Inflammatory macrophage treated with lipopolysaccharide for 4 hours (primary cell): ENCODE results near the gene CIROP.

Source experiments
- DNase-seq: peaks from one replicate; pipeline ENCODE4 v3.0.0-alpha.2; 2020

The CIROP gene

GRCh38 chr14:23104591-23105347 is at the start of gene CIROP:
TSS of gene CIROP (minus strand) at chr14:23104989. CDS start at chr14:23104920, 69 bp downstream.
- no peak for DNase-seq

DNA sequence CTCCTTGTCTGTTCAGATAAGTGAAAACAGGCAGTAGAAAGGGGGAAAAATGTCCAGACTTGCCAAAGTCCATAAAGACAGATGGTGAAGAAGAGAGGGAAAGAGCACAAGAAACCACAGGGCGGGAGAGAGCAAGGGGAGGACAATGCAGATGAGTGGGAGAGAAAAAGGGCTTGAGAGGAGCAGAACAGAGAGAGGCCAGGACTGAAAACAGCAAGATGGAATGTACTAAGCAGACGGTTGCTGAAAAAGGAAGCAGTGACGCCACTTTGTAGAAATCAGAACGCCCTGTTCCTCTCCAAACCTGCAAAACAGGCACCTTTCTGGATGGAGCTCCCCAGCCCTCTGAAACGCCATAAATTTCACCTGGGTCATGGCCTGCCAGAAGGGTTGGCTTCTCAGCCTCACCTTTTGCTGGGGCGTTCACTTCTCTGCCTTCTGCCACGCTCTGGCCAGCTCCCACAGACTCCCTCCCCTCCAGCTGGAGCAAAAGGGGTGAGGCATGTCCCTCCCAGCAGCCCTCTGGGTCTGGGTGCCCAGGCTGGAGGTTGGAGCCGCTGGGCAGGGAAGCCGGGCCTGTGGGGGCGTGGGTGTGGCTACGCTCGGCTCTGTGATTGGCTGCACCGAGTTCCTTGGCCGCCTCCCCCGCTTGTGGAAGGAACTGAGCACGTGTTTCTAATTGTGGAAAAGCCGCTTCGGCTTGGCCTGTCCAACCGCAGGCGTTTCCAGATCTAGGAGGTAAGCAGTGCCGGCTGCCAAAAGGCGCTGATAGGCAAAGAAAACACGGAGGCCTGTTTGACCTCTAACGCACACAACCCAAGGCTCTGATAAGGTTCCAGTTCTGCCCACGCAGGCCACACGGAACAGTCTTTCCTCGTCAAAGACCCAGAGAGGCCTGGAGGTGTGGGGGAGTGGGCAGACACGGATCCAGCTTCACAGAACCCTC is 49.3 kb upstream of the CIROP start:
- DNase-seq = peak; percentile 51

DNA sequence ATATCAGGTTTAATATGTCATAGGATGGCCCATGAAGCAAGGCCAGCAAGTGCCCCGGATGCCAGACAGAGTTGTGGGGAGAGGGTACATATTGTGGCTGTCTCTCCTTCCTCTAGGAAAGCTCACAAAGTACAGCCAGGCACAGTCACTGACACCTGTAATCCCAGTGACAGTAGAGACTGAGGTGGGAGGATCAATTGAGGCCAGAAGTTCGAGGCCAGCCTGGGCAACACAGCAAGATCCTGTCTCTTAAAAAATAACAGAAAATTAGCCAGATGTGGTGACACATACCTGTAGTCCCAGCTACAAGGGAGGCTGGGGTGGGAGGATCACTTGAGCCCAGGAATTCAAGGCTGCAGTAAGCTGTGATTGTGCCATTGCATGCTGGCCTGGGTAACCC is 46.6 kb upstream of the CIROP start:
- DNase-seq = no peak

DNA sequence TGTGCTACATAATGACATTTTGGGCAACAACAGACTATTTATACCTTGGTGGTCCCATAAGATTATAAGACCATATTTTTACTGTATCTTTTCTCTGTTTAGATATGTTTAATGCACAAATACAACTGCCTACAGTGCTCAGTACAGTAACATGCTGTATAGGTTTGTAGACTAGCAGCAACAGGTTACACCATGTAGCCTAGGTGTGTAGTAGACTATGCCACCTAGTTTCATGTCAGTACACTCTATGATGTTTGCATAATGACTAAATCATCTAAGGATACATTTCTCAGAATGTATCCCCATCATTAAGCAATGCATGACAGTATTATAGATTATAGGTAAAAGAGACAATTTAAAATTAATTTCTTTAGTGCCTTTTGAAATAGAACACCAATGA is 45.0 kb upstream of the CIROP start:
- DNase-seq = no peak

DNA sequence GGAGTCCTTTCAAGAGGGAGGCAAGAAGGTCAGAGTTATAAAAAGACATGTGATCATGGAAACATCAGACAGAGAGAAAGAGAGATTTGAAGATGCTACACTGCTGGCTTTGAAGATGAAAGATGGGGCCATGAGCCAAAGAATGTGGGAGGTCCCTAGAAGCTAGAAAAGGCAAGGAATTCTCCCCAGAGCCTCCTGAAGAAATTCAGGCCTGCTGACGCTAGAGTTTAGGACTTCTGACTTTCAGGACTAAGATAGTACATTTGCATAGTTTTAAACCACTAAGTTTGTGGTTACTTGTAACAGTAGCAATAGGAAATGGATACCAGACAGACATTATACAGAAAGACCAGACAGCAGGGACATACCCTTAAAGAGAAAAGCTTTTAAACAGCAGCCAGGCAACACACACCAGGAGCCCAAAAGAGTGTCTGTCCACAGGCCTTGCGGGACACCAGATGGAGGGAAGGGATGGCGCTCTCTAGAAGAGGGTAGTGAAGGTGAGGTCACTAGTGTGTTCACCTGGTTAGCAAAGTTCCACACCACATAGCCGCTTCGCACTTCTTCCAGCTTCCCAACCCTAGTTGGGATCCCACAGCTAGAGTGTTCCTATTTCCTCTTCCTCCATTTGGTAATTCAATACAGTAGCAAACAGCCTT is 43.9 kb upstream of the CIROP start:
- DNase-seq = no peak

GRCh38 chr14:23147676-23148075 is 42.9 kb upstream of the CIROP start:
- DNase-seq = no peak

DNA sequence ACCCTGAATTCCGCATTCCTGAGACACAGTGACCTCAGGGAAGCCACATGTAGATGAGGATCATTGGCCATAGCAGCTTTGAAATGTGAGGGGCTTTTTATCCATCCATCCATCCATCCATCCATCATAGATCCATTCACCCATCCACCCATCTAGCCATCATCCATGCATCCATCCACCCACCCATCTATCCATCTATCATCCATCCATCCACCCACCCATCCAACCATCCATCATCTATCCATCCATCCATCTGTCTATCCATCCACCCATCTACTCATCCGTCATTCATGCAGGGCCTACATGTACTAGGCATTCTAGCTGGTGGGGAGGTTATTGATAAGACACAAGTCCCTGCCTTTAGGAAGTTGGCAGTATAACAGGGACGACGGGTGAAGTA is 42.2 kb upstream of the CIROP start:
- DNase-seq = no peak

GRCh38 chr14:23146351-23146910 is 41.6 kb upstream of the CIROP start:
- DNase-seq = no peak

- no peak for DNase-seq
Observed at GRCh38 chr14:23145794-23146350, 41.1 kb upstream of the CIROP start.

- no peak for DNase-seq
Observed at GRCh38 chr14:23143911-23144310, 39.1 kb upstream of the CIROP start.

- DNase-seq = no peak
Observed at GRCh38 chr14:23142826-23143225, 38.0 kb upstream of the CIROP start.

- DNase-seq = no peak
Observed at GRCh38 chr14:23141706-23142444, 37.1 kb upstream of the CIROP start.

- DNase-seq = no peak
Observed at GRCh38 chr14:23140371-23140770, 35.6 kb upstream of the CIROP start.

DNA sequence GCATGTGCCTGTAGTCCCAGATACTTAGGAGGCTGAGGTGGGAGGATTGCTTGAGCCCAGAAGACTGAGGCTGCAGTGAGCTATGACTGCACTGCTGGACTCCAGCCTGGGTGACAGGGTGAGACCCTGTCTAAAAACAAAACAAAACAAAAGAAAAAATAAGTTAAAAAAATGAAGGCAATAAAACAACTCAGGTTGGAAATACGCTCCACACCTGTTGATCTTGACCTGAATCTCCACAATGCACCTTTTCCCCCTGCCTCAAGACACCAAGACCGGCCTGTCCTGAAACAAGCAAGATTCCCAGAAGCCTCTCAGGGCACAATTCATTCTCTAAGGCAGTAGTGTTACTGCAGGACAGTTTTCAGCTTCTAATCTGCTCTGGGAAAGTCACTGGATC is 35.1 kb upstream of the CIROP start:
- no peak for DNase-seq

- DNase-seq = no peak
Observed at GRCh38 chr14:23137813-23138535, 33.2 kb upstream of the CIROP start.

DNA sequence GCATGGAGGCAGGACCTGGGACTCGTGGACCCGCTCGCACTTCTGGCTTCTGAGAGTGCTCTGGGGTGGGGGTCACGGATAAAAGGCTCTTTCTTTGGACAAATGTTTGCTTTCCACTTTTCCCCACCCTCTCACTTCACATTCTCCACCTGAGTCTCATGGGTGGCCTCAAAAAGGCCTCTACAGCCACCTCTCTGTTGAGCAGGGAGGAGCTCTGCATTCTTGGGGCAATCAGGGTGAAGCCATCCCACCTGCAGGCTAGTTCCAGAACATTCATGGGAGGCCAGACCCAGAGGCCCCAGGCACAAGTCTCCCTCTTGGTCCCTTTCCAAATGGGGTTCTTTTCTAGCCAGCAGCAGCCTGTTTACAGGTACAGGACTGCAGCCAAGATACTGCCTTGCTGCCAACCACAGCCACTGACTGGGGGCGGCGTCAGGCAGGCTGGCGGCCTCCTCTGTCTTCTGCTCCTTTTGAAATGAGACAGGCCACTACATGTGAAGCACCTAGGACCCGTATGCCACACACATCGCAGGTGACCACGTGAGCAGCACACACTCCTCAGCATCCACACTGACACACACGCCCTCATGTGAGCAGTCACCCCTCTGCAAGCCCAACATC is 32.5 kb upstream of the CIROP start:
- no peak for DNase-seq

DNA sequence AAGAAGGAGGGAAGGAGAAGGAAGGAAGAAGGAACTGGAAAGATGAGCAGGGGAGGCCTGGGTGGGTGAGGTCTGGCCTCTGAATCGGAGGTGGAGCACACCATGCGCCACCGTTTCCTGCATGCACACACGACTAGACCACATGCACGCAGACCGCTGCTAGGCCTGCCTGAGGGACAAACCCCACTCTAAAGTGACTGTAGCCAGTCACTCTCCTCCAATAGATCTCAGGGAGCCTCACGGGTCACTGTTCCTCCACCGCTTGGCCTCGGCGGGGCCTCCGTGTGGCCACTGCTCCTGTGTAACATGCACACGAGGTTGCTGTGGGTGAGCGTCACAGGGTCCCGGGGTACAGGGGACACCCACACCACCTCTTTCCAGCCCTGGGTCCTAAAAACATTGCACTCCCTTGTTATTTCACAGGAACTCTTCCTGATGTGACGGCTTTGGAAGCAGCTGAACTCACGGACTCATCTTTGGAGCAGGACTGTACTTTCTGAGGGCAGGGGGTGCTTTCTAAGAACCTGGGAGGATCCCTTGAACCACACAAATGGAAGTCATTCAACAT is 31.9 kb upstream of the CIROP start:
- no peak for DNase-seq

GRCh38 chr14:23132970-23133369 is 28.2 kb upstream of the CIROP start:
- DNase-seq = no peak

DNA sequence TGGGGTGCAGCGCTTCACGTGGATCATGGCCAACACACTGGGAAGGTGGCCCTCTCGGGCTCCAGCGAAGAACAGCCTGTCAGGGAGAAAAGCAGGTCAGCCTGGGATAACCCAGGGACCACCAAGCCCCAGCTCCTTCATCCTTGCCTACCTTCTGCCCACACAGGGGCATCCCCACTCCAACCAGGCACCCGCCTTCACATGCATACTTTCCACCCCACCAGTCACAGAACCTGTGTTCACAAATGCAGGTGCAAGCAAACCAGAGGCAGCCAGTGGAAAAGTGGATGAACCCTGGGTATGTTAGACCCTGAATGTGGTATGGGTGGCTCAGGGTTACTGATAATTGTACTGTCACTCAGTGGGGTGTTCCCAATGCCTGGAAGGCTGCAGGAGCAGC is 26.7 kb upstream of the CIROP start:
- DNase-seq = no peak

DNA sequence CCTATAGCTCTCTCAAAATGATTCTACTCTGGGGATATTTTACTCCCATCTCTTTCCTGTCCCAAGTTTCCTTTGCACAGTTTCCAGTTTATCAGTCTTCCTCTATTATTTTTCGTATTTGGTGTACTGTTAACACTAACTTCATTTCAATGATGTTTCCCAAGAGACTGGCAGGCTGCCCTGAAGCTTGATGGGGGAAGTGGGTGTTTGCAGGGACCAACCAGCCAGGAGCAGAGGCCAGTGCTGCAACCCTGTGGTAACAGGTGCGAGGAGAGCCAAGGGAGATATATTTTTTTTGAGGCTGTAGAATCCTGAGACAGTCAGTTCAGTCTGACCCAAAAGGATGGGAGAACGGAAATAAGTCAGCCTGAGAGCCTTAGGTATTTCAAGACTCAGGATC is 26.1 kb upstream of the CIROP start:
- DNase-seq = no peak
